Measurements from ENCODE around the gene SMIM15. TPM values are rescaled to one million over a fixed set of nuclear protein-coding genes. Genes with fewer than 3 reads are reported as not detected.

Gene SMIM15
- total RNA-seq, 1 donor from 2014 or later, result 53.1 TPM

GRCh38 chr5:61182449-61182848, 20.2 kb upstream of the SMIM15 start:
- no peaks in the 10 kb centered on the region for H3K9me3 Mint-ChIP-seq (ENCODE audit: unreplicated experiment)
- H3K36me3 Mint-ChIP-seq (ENCODE audit: unreplicated experiment), result no peaks in the 10 kb centered on the region
- H3K4me1 Mint-ChIP-seq (ENCODE audit: unreplicated experiment), result peaks cover 35% of the 10 kb centered on the region
- no peaks in the 10 kb centered on the region for H3K27me3 Mint-ChIP-seq (ENCODE audit: unreplicated experiment)
- TF ChIP-seq, protein P1, sequence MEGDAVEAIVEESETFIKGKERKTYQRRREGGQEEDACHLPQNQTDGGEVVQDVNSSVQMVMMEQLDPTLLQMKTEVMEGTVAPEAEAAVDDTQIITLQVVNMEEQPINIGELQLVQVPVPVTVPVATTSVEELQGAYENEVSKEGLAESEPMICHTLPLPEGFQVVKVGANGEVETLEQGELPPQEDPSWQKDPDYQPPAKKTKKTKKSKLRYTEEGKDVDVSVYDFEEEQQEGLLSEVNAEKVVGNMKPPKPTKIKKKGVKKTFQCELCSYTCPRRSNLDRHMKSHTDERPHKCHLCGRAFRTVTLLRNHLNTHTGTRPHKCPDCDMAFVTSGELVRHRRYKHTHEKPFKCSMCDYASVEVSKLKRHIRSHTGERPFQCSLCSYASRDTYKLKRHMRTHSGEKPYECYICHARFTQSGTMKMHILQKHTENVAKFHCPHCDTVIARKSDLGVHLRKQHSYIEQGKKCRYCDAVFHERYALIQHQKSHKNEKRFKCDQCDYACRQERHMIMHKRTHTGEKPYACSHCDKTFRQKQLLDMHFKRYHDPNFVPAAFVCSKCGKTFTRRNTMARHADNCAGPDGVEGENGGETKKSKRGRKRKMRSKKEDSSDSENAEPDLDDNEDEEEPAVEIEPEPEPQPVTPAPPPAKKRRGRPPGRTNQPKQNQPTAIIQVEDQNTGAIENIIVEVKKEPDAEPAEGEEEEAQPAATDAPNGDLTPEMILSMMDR (IDR thresholded peaks at IDR 0.05), result no peak
- no peak overlapping the region for H3K4me3 Mint-ChIP-seq (ENCODE audit: unreplicated experiment)
- no peak for DNase-seq (ENCODE audit: extremely low spot score, unreplicated experiment)
- H3K27ac Mint-ChIP-seq (ENCODE audit: unreplicated experiment), result no peak overlapping the region

DNA sequence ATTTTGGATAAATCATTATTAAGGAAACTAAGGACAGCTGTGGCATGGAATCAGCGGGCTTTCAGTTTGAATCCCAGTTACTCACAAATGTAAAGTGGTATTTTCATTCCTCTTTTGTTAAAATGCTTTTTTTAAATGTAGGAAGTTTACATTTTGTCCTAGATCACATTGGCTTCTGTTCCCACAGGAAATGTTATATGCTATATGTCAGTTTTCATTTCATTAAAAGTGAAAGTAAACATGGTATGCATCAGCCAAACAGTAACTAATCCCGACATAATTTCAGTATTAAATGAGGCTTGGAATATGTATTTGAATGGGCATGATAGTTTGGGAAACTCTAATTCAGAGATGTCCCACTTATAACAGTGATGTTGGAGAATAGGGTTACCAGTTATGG, 18.6 kb upstream of the SMIM15 start:
- no peak for DNase-seq (ENCODE audit: extremely low spot score, unreplicated experiment)
- H3K9me3 Mint-ChIP-seq (ENCODE audit: unreplicated experiment), result no peaks in the 10 kb centered on the region
- H3K4me1 Mint-ChIP-seq (ENCODE audit: unreplicated experiment), result peaks cover 36% of the 10 kb centered on the region
- TF ChIP-seq, protein P1 (IDR thresholded peaks at IDR 0.05), result no peak
- no peaks in the 10 kb centered on the region for H3K36me3 Mint-ChIP-seq (ENCODE audit: unreplicated experiment)
- H3K27me3 Mint-ChIP-seq (ENCODE audit: unreplicated experiment), result no peaks in the 10 kb centered on the region
- peak overlapping the region; percentile 59 for H3K27ac Mint-ChIP-seq (ENCODE audit: unreplicated experiment)
- H3K4me3 Mint-ChIP-seq (ENCODE audit: unreplicated experiment), result peak overlapping the region; percentile 52

DNA sequence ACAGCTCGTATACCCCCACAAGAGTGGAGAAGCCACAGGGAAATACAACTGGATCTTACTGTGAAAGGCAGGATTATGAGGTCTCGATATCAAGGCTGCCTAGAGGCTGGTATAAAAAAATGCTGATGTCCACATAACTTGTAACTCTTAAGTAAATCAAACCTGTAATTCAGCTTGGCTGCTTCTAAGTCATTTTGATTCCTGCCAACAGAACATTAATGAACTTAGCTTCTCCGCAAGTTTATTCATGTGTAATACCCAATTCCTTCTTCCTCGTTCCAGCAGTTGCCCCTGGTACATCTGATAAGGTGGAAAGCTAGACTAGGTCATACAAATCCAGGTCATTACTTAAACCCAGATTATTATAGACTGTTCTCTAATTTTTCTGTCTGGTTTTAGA, 16.4 kb upstream of the SMIM15 start:
- no peak for DNase-seq (ENCODE audit: extremely low spot score, unreplicated experiment)
- Mint-ChIP-seq H3K36me3 (ENCODE audit: unreplicated experiment) (no peaks in the 10 kb centered on the region), H3K4me1 (ENCODE audit: unreplicated experiment) (peaks cover 25% of the 10 kb centered on the region), H3K27me3 (ENCODE audit: unreplicated experiment) (no peaks in the 10 kb centered on the region), H3K4me3 (ENCODE audit: unreplicated experiment) (no peak overlapping the region), H3K9me3 (ENCODE audit: unreplicated experiment) (no peaks in the 10 kb centered on the region), H3K27ac (ENCODE audit: unreplicated experiment) (no peak overlapping the region)
- TF ChIP-seq, protein P1 (IDR thresholded peaks at IDR 0.05), result no peak

- Mint-ChIP-seq H3K27me3 (ENCODE audit: unreplicated experiment) (no peaks in the 10 kb centered on the region), H3K27ac (ENCODE audit: unreplicated experiment) (no peak overlapping the region), H3K36me3 (ENCODE audit: unreplicated experiment) (no peaks in the 10 kb centered on the region), H3K9me3 (ENCODE audit: unreplicated experiment) (no peaks in the 10 kb centered on the region), H3K4me3 (ENCODE audit: unreplicated experiment) (no peak overlapping the region), H3K4me1 (ENCODE audit: unreplicated experiment) (peaks cover 25% of the 10 kb centered on the region)
- TF ChIP-seq, protein P1 (IDR thresholded peaks at IDR 0.05), result no peak
- DNase-seq (ENCODE audit: extremely low spot score, unreplicated experiment), result no peak
Observed at GRCh38 chr5:61177716-61178115, 15.4 kb upstream of the SMIM15 start.

DNA sequence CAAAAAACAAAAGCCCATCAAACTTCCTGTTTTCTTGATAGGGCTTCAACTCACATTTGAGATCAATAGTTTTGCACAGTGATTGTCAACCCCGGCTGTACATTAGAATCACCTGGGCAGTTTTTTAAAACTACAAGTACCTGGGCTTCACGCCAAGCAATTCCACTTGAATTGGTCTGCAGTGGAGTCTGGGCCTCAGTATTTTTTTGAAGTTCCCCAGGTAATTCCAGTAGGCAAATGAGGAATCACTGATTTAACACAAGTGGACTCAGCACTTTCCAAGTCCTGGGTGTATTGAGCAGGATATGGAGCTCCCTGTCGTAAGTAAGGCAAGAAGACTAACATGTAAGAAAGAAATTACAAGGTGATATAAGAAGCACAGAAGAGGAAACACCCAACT, 14.8 kb upstream of the SMIM15 start:
- H3K9me3 Mint-ChIP-seq (ENCODE audit: unreplicated experiment), result no peaks in the 10 kb centered on the region
- H3K4me3 Mint-ChIP-seq (ENCODE audit: unreplicated experiment), result no peak overlapping the region
- H3K36me3 Mint-ChIP-seq (ENCODE audit: unreplicated experiment), result no peaks in the 10 kb centered on the region
- DNase-seq (ENCODE audit: extremely low spot score, unreplicated experiment), result no peak
- TF ChIP-seq, protein P1 (IDR thresholded peaks at IDR 0.05), result no peak
- H3K4me1 Mint-ChIP-seq (ENCODE audit: unreplicated experiment), result peaks cover 25% of the 10 kb centered on the region
- no peak overlapping the region for H3K27ac Mint-ChIP-seq (ENCODE audit: unreplicated experiment)
- no peaks in the 10 kb centered on the region for H3K27me3 Mint-ChIP-seq (ENCODE audit: unreplicated experiment)
